Type B pancreatic cell (in vitro differentiated cells): ENCODE measurements around the gene NAGLU. TPM values are rescaled to one million over a fixed set of nuclear protein-coding genes. Genes with fewer than 3 reads are reported as not detected.

Experiments
- DNase-seq: peaks from one replicate; pipeline ENCODE4 v3.0.0; 2021; ENCODE audit warnings: mixed read lengths; ENCODE audit not compliant: unreplicated experiment; ENCODE audit errors: extremely low spot score
- H3K27ac Mint-ChIP-seq: 2 replicates; pipeline ENCODE4 v1.8.0; 2021; ENCODE audit warnings: mild to moderate bottlenecking, mixed read lengths
- H3K27me3 Mint-ChIP-seq: 2 replicates; pipeline ENCODE4 v1.8.0; 2021; ENCODE audit warnings: mixed read lengths
- H3K36me3 Mint-ChIP-seq: 2 replicates; pipeline ENCODE4 v1.8.0; 2021; ENCODE audit warnings: mixed read lengths
- H3K4me1 Mint-ChIP-seq: one replicate; pipeline ENCODE4 v1.8.0; 2021; ENCODE audit warnings: mixed read lengths; ENCODE audit not compliant: unreplicated experiment
- H3K4me3 Mint-ChIP-seq: 2 replicates; pipeline ENCODE4 v1.8.0; 2021; ENCODE audit warnings: mild to moderate bottlenecking, mixed read lengths
- H3K9me3 Mint-ChIP-seq: 2 replicates; pipeline ENCODE4 v1.8.0; 2021; ENCODE audit warnings: mixed read lengths
- CTCF ChIP-seq: fragments of 200-600 bp; sonication (generic); conservative IDR thresholded peaks from 2 replicates; pipeline ENCODE4 v1.5.0; 2021; ENCODE audit warnings: antibody characterized with exemption, mild to moderate bottlenecking
- total RNA-seq: library from RNA; stranded (reverse); gene quantifications from 2 replicates; pipeline ENCODE4 v1.2.1, GENCODE V29; 2021; ENCODE audit warnings: low replicate concordance

Gene NAGLU
- total RNA-seq, 1 donor from 2014 or later, result 26.5 TPM

GRCh38 chr17:42512246-42512645 is 23.8 kb upstream of the NAGLU start:
- no peak for DNase-seq
- Mint-ChIP-seq H3K36me3 (peaks cover 22% of the 10 kb centered on the region), H3K9me3 (no peaks in the 10 kb centered on the region), H3K27me3 (no peaks in the 10 kb centered on the region), H3K27ac (peak overlapping the region; percentile 16), H3K4me3 (no peak overlapping the region), H3K4me1 (peaks cover 4% of the 10 kb centered on the region)
- TF ChIP-seq CTCF, result no peak

GRCh38 chr17:42512733-42513251 is 23.2 kb upstream of the NAGLU start:
- DNase-seq, result no peak
- TF ChIP-seq CTCF, result no peak

GRCh38 chr17:42513686-42514085 is 22.4 kb upstream of the NAGLU start:
- Mint-ChIP-seq H3K4me1 (peaks cover 17% of the 10 kb centered on the region), H3K27me3 (no peaks in the 10 kb centered on the region), H3K27ac (peak overlapping the region; percentile 21), H3K36me3 (peaks cover 18% of the 10 kb centered on the region), H3K4me3 (no peak overlapping the region), H3K9me3 (no peaks in the 10 kb centered on the region)
- TF ChIP-seq CTCF, result no peak
- no peak for DNase-seq

More at GRCh38 chr17:42512733-42513251, 23.2 kb upstream of the NAGLU start:
- Mint-ChIP-seq H3K4me1 (peaks cover 9% of the 10 kb centered on the region), H3K4me3 (no peak overlapping the region), H3K27me3 (no peaks in the 10 kb centered on the region), H3K36me3 (peaks cover 21% of the 10 kb centered on the region), H3K27ac (peak overlapping the region; percentile 21), H3K9me3 (no peaks in the 10 kb centered on the region)

- Mint-ChIP-seq H3K4me1 (peaks cover 23% of the 10 kb centered on the region), H3K27ac (no peak overlapping the region), H3K4me3 (no peak overlapping the region), H3K9me3 (no peaks in the 10 kb centered on the region), H3K36me3 (peaks cover 14% of the 10 kb centered on the region), H3K27me3 (no peaks in the 10 kb centered on the region)
- TF ChIP-seq CTCF, result no peak
- DNase-seq, result no peak
These were observed 21.8 kb upstream of the NAGLU start for GRCh38 chr17:42514279-42514678.

GRCh38 chr17:42514867-42515266 is 21.2 kb upstream of the NAGLU start:
- TF ChIP-seq CTCF, result no peak
- no peak for DNase-seq
- H3K9me3 Mint-ChIP-seq, result no peaks in the 10 kb centered on the region
- H3K4me1 Mint-ChIP-seq, result peaks cover 29% of the 10 kb centered on the region
- H3K27me3 Mint-ChIP-seq, result no peaks in the 10 kb centered on the region
- H3K36me3 Mint-ChIP-seq, result peaks cover 14% of the 10 kb centered on the region
- no peak overlapping the region for H3K27ac Mint-ChIP-seq
- H3K4me3 Mint-ChIP-seq, result no peak overlapping the region

GRCh38 chr17:42517516-42517915 is 18.5 kb upstream of the NAGLU start:
- Mint-ChIP-seq H3K27me3 (no peaks in the 10 kb centered on the region), H3K27ac (peak overlapping the region; percentile 84), H3K4me1 (peaks cover 50% of the 10 kb centered on the region), H3K9me3 (no peaks in the 10 kb centered on the region), H3K36me3 (peaks cover 10% of the 10 kb centered on the region), H3K4me3 (no peak overlapping the region)
- peak; percentile 85 for DNase-seq
- peak; percentile 94 for TF ChIP-seq CTCF
